ENCODE data around the gene GMEB2. TPM values are rescaled to one million over a fixed set of nuclear protein-coding genes. Genes with fewer than 3 reads are reported as not detected.

The GMEB2 gene
- total RNA-seq, 1 experiment from 2014 or later, result 14.3 TPM

GRCh38 chr20:63591786-63592355 is 35.0 kb downstream of the GMEB2 start:
- Mint-ChIP-seq H3K36me3 (ENCODE audit: insufficient read depth in 1 of 3, low read depth in 3 of 3) (peaks cover 2 to 40% (median 28%) of the 10 kb centered on the region in 3 experiments), H3K9me3 (no peaks in the 10 kb centered on the region), H3K27me3 (ENCODE audit: low read depth) (no peaks in the 10 kb centered on the region), H3K4me1 (peaks cover 3 to 7% of the 10 kb centered on the region in 2 experiments; a peak in 2 of 4 replicates), H3K4me3 (no peak overlapping the region), H3K27ac (no peak overlapping the region; a peak in 1 of 7 replicates)
- H3K18ac ChIP-seq (ENCODE audit: insufficient read length, low read depth, low read length), result no peak overlapping the region
- TF ChIP-seq, protein P1, sequence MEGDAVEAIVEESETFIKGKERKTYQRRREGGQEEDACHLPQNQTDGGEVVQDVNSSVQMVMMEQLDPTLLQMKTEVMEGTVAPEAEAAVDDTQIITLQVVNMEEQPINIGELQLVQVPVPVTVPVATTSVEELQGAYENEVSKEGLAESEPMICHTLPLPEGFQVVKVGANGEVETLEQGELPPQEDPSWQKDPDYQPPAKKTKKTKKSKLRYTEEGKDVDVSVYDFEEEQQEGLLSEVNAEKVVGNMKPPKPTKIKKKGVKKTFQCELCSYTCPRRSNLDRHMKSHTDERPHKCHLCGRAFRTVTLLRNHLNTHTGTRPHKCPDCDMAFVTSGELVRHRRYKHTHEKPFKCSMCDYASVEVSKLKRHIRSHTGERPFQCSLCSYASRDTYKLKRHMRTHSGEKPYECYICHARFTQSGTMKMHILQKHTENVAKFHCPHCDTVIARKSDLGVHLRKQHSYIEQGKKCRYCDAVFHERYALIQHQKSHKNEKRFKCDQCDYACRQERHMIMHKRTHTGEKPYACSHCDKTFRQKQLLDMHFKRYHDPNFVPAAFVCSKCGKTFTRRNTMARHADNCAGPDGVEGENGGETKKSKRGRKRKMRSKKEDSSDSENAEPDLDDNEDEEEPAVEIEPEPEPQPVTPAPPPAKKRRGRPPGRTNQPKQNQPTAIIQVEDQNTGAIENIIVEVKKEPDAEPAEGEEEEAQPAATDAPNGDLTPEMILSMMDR (conservative IDR thresholded peaks at IDR 0.05), result no peak
- H2AK5ac ChIP-seq (ENCODE audit: insufficient read length, low read length), result no peak overlapping the region
- H3K14ac ChIP-seq (ENCODE audit: insufficient read depth, low read length), result no peak overlapping the region
- H2BK20ac ChIP-seq (ENCODE audit: low read depth, low read length, poor library complexity, severe bottlenecking), result no peak overlapping the region
- no peak overlapping the region for H2BK15ac ChIP-seq (ENCODE audit: low read depth, low read length)
- WGBS (ENCODE audit: extremely low coverage, insufficient read length, low lambda C conversion rate), result no CpG with 5 or more reads among the region's 28 CpGs
- no peak overlapping the region for H3K56ac ChIP-seq (ENCODE audit: insufficient read length, low read depth, low read length)
- no peak overlapping the region for H3K4ac ChIP-seq (ENCODE audit: low read depth, low read length)
- H4K91ac ChIP-seq (ENCODE audit: insufficient read length, low read depth, low read length), result no peak overlapping the region
- H3K79me2 ChIP-seq (ENCODE audit: insufficient read depth, low read length), result no peaks in the 10 kb centered on the region
- no peak overlapping the region for H2BK5ac ChIP-seq (ENCODE audit: insufficient read length, low read length)
- no peaks in the 10 kb centered on the region for H3K79me1 ChIP-seq (ENCODE audit: insufficient read depth, low read depth, low read length, poor library complexity, severe bottlenecking)
- H3K27me3 ChIP-seq (ENCODE audit: insufficient read depth, low read length), result no peaks in the 10 kb centered on the region
- H3T11ph ChIP-seq (ENCODE audit: low read length), result no peak overlapping the region
- H2BK12ac ChIP-seq (ENCODE audit: insufficient read length, low read depth, low read length), result no peak overlapping the region
- no peaks in the 10 kb centered on the region for H3K23me2 ChIP-seq (ENCODE audit: insufficient read length, low read depth, low read length, poor library complexity, severe bottlenecking)
- H4K20me1 ChIP-seq (ENCODE audit: control insufficient read depth, insufficient read depth, insufficient read length), result no peaks in the 10 kb centered on the region
- H4K8ac ChIP-seq (replicated peaks; ENCODE audit: insufficient read length, low read depth, low read length), result no peak overlapping the region
- no peaks in the 10 kb centered on the region for H3K9me3 ChIP-seq (ENCODE audit: control insufficient read depth, low read depth, low read length)
- no peak overlapping the region for H3K9ac ChIP-seq (ENCODE audit: extremely low read depth, insufficient read length, low read length)
- H3K4me2 ChIP-seq (ENCODE audit: insufficient read depth, insufficient read length, low read length), result no peak overlapping the region
- H4K5ac ChIP-seq (ENCODE audit: insufficient read length, low read depth, low read length), result no peak overlapping the region
- no peak overlapping the region for H3K27ac ChIP-seq (ENCODE audit: insufficient read length, low read depth, low read length)
- no peaks in the 10 kb centered on the region for H3K4me1 ChIP-seq (ENCODE audit: insufficient read depth, low read length)
- H2AFZ ChIP-seq (ENCODE audit: low read length), result no peak overlapping the region
- H3K23ac ChIP-seq (ENCODE audit: insufficient read length, low read depth, low read length), result no peak overlapping the region
- no peak for DNase-seq
- no peak overlapping the region for H2BK120ac ChIP-seq (ENCODE audit: low read depth, low read length, poor library complexity, severe bottlenecking)
